ENCODE results near the gene INO80B. TPM values are rescaled to one million over a fixed set of nuclear protein-coding genes. Genes with fewer than 3 reads are reported as not detected.

The INO80B gene
- polyA plus RNA-seq, 2 of the 4 experiments (the other 2 are of a cell fraction), result 19.9 to 74.6 TPM

GRCh38 chr2:74502720-74503505, 48.0 kb downstream of the INO80B start (continued):
- no peak for TF ChIP-seq RCOR1 (IDR thresholded peaks at IDR 0.05; ENCODE audit: low read depth, low read length)
- TF ChIP-seq JUN (IDR thresholded peaks at IDR 0.05), result peak in 1 of 2 experiments; percentile 38; a peak in 1 of 5 replicates
- no peak for TF ChIP-seq REST (IDR thresholded peaks at IDR 0.05)
- peak in 1 of 2 experiments; percentile 38; a peak in 3 of 5 replicates for TF ChIP-seq RAD21 (conservative IDR thresholded peaks at IDR 0.05 in 1 of 2, IDR thresholded peaks at IDR 0.05 in 1 of 2)
- no peak; the same call in 1 of the 2 replicates for TF ChIP-seq RNF2 (IDR thresholded peaks at IDR 0.05; ENCODE audit: borderline replicate concordance, low read depth)

GRCh38 chr2:74503506-74504475, 48.9 kb downstream of the INO80B start:
- peaks cover 33% of the 10 kb centered on the region for H3K4me1 ChIP-seq
- H3K4me2 ChIP-seq, result peak overlapping the region; percentile 72
- FAIRE-seq (no peak), ATAC-seq (no peak), DNase-seq (ENCODE audit: low read depth in 1 of 2, low spot score in 1 of 2) (no peak)
- peak overlapping the region; percentile 54 for H3K4me3 ChIP-seq
- H3K9me3 ChIP-seq, result no peaks in the 10 kb centered on the region
- peak overlapping the region; percentile 83 to 96 for H3K27ac ChIP-seq
- WGBS (ENCODE audit: missing lambda C conversion rate), result 91% methylated on average over 45 of the region's 45 CpGs
- POLR2A ChIA-PET, result interaction anchor here (0.7 to 1.8 kb wide), 5 partner anchors 11 to 46 kb away, joined by 3 to 11 read pairs (median 5); partner anchors contain the start of genes CCDC142, HTRA2, TTC31 and WBP1
- CTCF ChIA-PET, result interaction anchor here (1.0 to 15.5 kb wide), 8 partner anchors 16 to 112 kb away, joined by 3 to 184 read pairs (median 4); partner anchors contain the start of genes AUP1, C2orf81, CCDC142 and HTRA2
- TF ChIP-seq FOXS1 (CRISPR knock-in tag; IDR thresholded peaks at IDR 0.05) (no peak), POLR2A (IDR thresholded peaks at IDR 0.05; ENCODE audit: low read length) (0 out of 2 replicates have a peak, but pooled peaks have one; percentile 13), HOXB5 (CRISPR knock-in tag; IDR thresholded peaks at IDR 0.05) (0 out of 2 replicates have a peak, but pooled peaks have one; percentile 0)

GRCh38 chr2:74504591-74504990, 49.7 kb downstream of the INO80B start:
- 88% methylated on average over 3 of the region's 3 CpGs for WGBS (ENCODE audit: missing lambda C conversion rate)
- Histone ChIP-seq H3K27ac (0 out of 6 replicates have a peak overlapping the region, but pooled peaks of 1 of the 2 experiments have one; percentile 96), H3K4me3 (no peak overlapping the region), H3K9me3 (no peaks in the 10 kb centered on the region), H3K4me2 (no peak overlapping the region; the same call in 2 of the 3 replicates), H3K4me1 (peaks cover 33% of the 10 kb centered on the region)
- ChIA-PET CTCF (interaction anchor here (0.7 to 15.5 kb wide), 8 partner anchors 15 to 84 kb away, joined by 3 to 184 read pairs (median 5); partner anchors contain the start of genes AUP1, C2orf81, CCDC142 and HTRA2), POLR2A (interaction anchor here (0.7 to 0.9 kb wide), 3 partner anchors 11 to 46 kb away, joined by 3 to 6 read pairs (median 3); partner anchors contain the start of genes HTRA2 and WBP1)
- FAIRE-seq (no peak), DNase-seq (ENCODE audit: low read depth in 1 of 2, low spot score in 1 of 2) (no peak), ATAC-seq (no peak)
- TF ChIP-seq FOXS1 (CRISPR knock-in tag; IDR thresholded peaks at IDR 0.05) (no peak), HES2 (IDR thresholded peaks at IDR 0.05) (no peak), SREBF2 (IDR thresholded peaks at IDR 0.05) (no peak), EHMT2 (IDR thresholded peaks at IDR 0.05; ENCODE audit: low read depth) (no peak), SMC3 (IDR thresholded peaks at IDR 0.05) (no peak), EHF (CRISPR knock-in tag; IDR thresholded peaks at IDR 0.05) (no peak), NPAS2 (CRISPR knock-in tag; IDR thresholded peaks at IDR 0.05; ENCODE audit: borderline replicate concordance) (no peak), BHLHE40 (IDR thresholded peaks at IDR 0.05; ENCODE audit: low read depth, low read length) (no peak), RFX5 (IDR thresholded peaks at IDR 0.05) (no peak), MAX (IDR thresholded peaks at IDR 0.05) (no peak), ZNF302 (CRISPR knock-in tag; IDR thresholded peaks at IDR 0.05) (no peak), RARB (CRISPR knock-in tag; IDR thresholded peaks at IDR 0.05) (no peak)
